Activated CD4-positive, alpha-beta T cell treated with anti-CD3 and anti-CD28 coated beads, Interleukin-2, amount 10 ng/mL, durations not matched to agents 7 days and 5 days (primary cell): ENCODE data around the gene BTBD10. TPM values are rescaled to one million over a fixed set of nuclear protein-coding genes. Genes with fewer than 3 reads are reported as not detected.
A peak's percentile ranks its signal among the peaks of the same experiment; 100 is the strongest.

Source experiments
- CTCF ChIA-PET: fragments of 350-600 bp; sonication (Branson Sonifier 250); formaldehyde crosslinking; loops from one replicate; lab custom pipeline; 2021; ENCODE audit warnings: antibody characterized with exemption; lab: Charles Lee
- POLR2A ChIA-PET: fragments of 350-600 bp; sonication (Branson Sonifier 250); formaldehyde crosslinking; loops from one replicate; lab custom pipeline; 2021; ENCODE audit warnings: antibody characterized with exemption; lab: Charles Lee
- DNase-seq: peaks from one replicate; pipeline ENCODE4 v3.0.0-alpha.2; 2020
- H3K27ac Mint-ChIP-seq: one replicate; pipeline ENCODE4 v1.8.0; 2021; ENCODE audit warnings: mild to moderate bottlenecking, moderate library complexity, mixed read lengths
- H3K27me3 Mint-ChIP-seq: one replicate; pipeline ENCODE4 v1.8.0; 2021; ENCODE audit warnings: mixed read lengths
- H3K36me3 Mint-ChIP-seq: one replicate; pipeline ENCODE4 v1.8.0; 2021; ENCODE audit warnings: low read depth, mixed read lengths
- H3K4me1 Mint-ChIP-seq: one replicate; pipeline ENCODE4 v1.8.0; 2021; ENCODE audit warnings: mixed read lengths
- H3K4me3 Mint-ChIP-seq: one replicate; pipeline ENCODE4 v1.8.0; 2021; ENCODE audit warnings: mild to moderate bottlenecking, moderate library complexity, mixed read lengths
- H3K9me3 Mint-ChIP-seq: one replicate; pipeline ENCODE4 v1.8.0; 2021; ENCODE audit warnings: mixed read lengths
- total RNA-seq, 2 experiments: library from RNA; stranded (reverse); gene quantifications; one replicate each; pipeline ENCODE4 v1.2.3, GENCODE V29; 2021

The BTBD10 gene
- total RNA-seq, 2 experiments from 2014 or later: 25.7 to 31.3 TPM

DNA sequence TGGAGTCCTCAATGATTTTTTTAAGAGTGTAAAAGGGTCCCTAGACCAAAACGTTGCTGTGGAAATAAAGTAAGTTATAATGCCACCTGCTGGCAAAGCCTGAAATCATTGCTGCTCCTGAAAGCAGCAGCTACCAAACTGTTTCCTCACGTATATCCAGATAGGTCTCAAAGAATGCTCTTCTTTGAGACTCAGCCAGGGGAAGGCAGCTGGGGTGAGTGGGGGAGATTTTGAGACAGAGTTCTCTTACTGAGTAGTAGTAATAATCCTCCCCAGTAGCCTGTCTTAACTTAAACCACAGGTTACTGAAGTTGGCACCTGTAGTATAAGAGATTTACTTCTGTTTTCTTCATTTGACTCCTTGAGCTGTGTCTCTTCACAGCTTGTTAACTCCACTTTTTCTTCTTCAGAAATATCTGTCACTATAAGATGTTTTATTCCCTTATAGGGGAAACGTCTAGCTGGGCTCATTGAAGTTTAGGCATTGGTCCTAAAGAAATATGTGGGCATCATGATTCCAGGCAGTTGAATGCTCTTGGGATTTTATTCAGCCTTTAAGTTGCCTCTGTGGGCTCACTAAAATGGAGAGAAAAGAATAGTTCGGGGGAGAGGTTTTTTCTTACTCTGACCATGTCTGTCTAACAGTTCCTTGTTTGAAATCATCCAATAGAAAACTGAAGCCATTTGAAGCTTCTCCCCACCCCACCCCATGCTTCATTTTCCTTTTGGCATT lies 77.9 kb downstream of the BTBD10 start:
- Mint-ChIP-seq H3K4me3 (no peak overlapping the region), H3K27me3 (no peaks in the 10 kb centered on the region), H3K9me3 (no peaks in the 10 kb centered on the region), H3K4me1 (no peaks in the 10 kb centered on the region), H3K27ac (no peak overlapping the region), H3K36me3 (peaks cover 47% of the 10 kb centered on the region)
- ChIA-PET CTCF (interaction anchor here (0.5 to 1.2 kb wide), 2 partner anchors 50 to 238 kb away, joined by 3 to 4 read pairs; no protein-coding TSS in a partner anchor), POLR2A (no interaction called here)
- DNase-seq: peak; percentile 45

DNA sequence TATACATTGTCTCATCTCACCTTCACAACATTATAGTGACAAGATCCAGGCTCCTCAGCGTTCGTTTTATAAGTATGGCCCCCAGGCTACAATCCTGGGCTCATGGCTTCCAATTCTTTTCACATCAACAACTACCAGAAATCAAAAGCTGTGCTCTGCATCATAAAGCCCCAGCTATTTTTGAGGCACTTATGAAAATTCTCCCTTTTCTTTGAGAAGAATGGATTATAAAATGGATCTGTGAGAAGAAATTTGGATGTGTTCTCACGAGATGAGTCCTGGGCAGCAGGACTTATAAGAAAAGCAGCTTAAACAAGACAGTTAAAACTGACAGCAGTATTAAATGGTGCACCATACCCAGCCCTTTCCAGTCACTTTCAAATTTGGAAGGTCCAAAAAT lies 80.3 kb downstream of the BTBD10 start:
- no peak for DNase-seq
- Mint-ChIP-seq H3K36me3 (peaks cover 36% of the 10 kb centered on the region), H3K27ac (no peak overlapping the region), H3K4me1 (no peaks in the 10 kb centered on the region), H3K4me3 (no peak overlapping the region), H3K27me3 (no peaks in the 10 kb centered on the region), H3K9me3 (no peaks in the 10 kb centered on the region)
- CTCF ChIA-PET: interaction anchor here (1.3 to 1.5 kb wide), 2 partner anchors 10 to 19 kb away, joined by 3 to 4 read pairs; no protein-coding TSS in a partner anchor
- POLR2A ChIA-PET: no interaction called here

DNA sequence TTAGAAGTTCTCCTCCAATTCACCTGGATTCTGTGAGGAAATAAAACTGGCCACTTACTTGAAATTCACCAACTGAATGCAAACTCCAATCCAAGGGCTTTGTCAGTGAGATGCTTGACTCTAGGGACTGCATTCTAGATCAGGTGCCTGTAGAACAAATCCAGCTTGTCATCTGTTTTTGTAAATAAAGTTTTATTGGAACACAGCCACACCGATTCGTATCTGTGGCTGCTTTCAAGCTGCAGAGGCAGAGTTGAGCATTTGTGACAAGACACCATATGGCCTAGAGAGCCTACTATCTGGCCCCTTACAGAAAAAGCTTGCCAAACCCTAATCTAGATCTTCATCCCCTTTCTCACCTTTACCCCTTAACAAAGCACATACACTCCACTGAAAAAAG lies 82.3 kb downstream of the BTBD10 start:
- POLR2A ChIA-PET: no interaction called here
- Mint-ChIP-seq H3K27ac (no peak overlapping the region), H3K4me1 (no peaks in the 10 kb centered on the region), H3K9me3 (no peaks in the 10 kb centered on the region), H3K27me3 (no peaks in the 10 kb centered on the region), H3K4me3 (no peak overlapping the region), H3K36me3 (peaks cover 35% of the 10 kb centered on the region)
- DNase-seq: no peak
- CTCF ChIA-PET: no interaction called here

GRCh38 chr11:13378316-13378715 lies 84.7 kb downstream of the BTBD10 start:
- H3K4me1 Mint-ChIP-seq: no peaks in the 10 kb centered on the region
- CTCF ChIA-PET: no interaction called here
- peaks cover 44% of the 10 kb centered on the region for H3K36me3 Mint-ChIP-seq
- no peaks in the 10 kb centered on the region for H3K27me3 Mint-ChIP-seq
- no peak overlapping the region for H3K4me3 Mint-ChIP-seq
- POLR2A ChIA-PET: no interaction called here
- DNase-seq: no peak
- H3K27ac Mint-ChIP-seq: no peak overlapping the region
- H3K9me3 Mint-ChIP-seq: no peaks in the 10 kb centered on the region

GRCh38 chr11:13376838-13377237 lies 86.2 kb downstream of the BTBD10 start:
- POLR2A ChIA-PET: no interaction called here
- no peaks in the 10 kb centered on the region for H3K9me3 Mint-ChIP-seq
- DNase-seq: no peak
- CTCF ChIA-PET: no interaction called here
- no peak overlapping the region for H3K4me3 Mint-ChIP-seq
- peaks cover 37% of the 10 kb centered on the region for H3K36me3 Mint-ChIP-seq
- H3K27ac Mint-ChIP-seq: no peak overlapping the region
- H3K27me3 Mint-ChIP-seq: no peaks in the 10 kb centered on the region
- no peaks in the 10 kb centered on the region for H3K4me1 Mint-ChIP-seq

DNA sequence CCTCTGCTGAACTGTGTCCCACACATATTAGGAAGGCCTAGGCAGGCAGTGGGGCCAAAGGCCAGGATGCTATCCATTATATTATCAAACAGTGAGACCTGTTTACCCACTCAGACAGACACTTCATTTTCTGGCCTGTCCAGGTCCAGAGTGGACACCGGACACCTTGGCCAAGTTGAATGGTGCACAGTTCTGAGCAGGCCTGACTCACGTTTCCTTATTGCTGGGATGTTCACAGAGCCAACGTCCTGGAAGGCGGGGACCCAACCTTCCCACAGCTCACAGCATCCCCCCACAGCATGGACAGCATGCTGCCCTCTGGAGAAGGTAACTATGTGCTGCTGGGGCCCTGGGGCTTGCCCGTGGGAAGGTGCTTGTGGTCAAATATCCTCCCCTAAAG lies 86.6 kb downstream of the BTBD10 start:
- no peak for DNase-seq
- CTCF ChIA-PET: no interaction called here
- Mint-ChIP-seq H3K27ac (no peak overlapping the region), H3K4me3 (no peak overlapping the region), H3K36me3 (peaks cover 33% of the 10 kb centered on the region), H3K4me1 (no peaks in the 10 kb centered on the region), H3K9me3 (no peaks in the 10 kb centered on the region), H3K27me3 (no peaks in the 10 kb centered on the region)
- POLR2A ChIA-PET: no interaction called here

- no peaks in the 10 kb centered on the region for H3K27me3 Mint-ChIP-seq
- H3K9me3 Mint-ChIP-seq: no peaks in the 10 kb centered on the region
- ChIA-PET POLR2A (no interaction called here), CTCF (no interaction called here)
- no peak overlapping the region for H3K4me3 Mint-ChIP-seq
- H3K36me3 Mint-ChIP-seq: peaks cover 28% of the 10 kb centered on the region
- no peaks in the 10 kb centered on the region for H3K4me1 Mint-ChIP-seq
- no peak overlapping the region for H3K27ac Mint-ChIP-seq
- no peak for DNase-seq
These were observed 87.2 kb downstream of the BTBD10 start for GRCh38 chr11:13375798-13376197.

GRCh38 chr11:13373216-13373615 lies 89.8 kb downstream of the BTBD10 start:
- POLR2A ChIA-PET: interaction anchor here (0.7 kb wide), 1 partner anchor 15 kb away, joined by 6 read pairs; no protein-coding TSS in a partner anchor
- Mint-ChIP-seq H3K4me1 (no peaks in the 10 kb centered on the region), H3K27ac (no peak overlapping the region)

GRCh38 chr11:13368041-13368446 lies 95.0 kb downstream of the BTBD10 start:
- H3K4me3 Mint-ChIP-seq: no peak overlapping the region
- no peaks in the 10 kb centered on the region for H3K9me3 Mint-ChIP-seq
- H3K36me3 Mint-ChIP-seq: peaks cover 12% of the 10 kb centered on the region
- DNase-seq: no peak
- POLR2A ChIA-PET: no interaction called here
- no peak overlapping the region for H3K27ac Mint-ChIP-seq
- no peaks in the 10 kb centered on the region for H3K27me3 Mint-ChIP-seq
- no peaks in the 10 kb centered on the region for H3K4me1 Mint-ChIP-seq
- CTCF ChIA-PET: no interaction called here

More at GRCh38 chr11:13373216-13373615, 89.8 kb downstream of the BTBD10 start:
- H3K27me3 Mint-ChIP-seq: no peaks in the 10 kb centered on the region
- CTCF ChIA-PET: interaction anchor here (1.2 kb wide), 1 partner anchor 9 kb away, joined by 4 read pairs; no protein-coding TSS in a partner anchor
- no peaks in the 10 kb centered on the region for H3K9me3 Mint-ChIP-seq
- no peak for DNase-seq
- no peak overlapping the region for H3K4me3 Mint-ChIP-seq
- H3K36me3 Mint-ChIP-seq: peaks cover 26% of the 10 kb centered on the region

DNA sequence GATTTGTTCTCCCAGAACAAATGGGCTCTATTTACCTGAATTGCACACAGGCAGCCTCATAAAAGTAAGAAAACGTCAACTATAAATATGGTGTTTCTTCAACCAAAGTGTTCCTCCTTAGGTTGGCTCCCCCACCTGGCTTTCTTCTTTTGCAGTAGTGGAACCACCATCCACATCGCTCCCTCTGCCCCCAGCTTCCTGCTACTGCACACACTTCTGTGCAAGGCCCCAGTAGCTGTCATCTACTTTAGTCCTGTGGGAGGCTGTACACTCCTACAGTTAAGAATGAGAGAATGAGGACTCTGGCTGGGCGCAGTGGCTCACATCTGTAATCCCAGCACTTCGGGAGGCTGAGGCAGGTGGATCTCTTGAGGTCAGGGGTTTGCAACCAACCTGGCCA lies 95.9 kb downstream of the BTBD10 start:
- Mint-ChIP-seq H3K9me3 (no peaks in the 10 kb centered on the region), H3K27ac (no peak overlapping the region)
- CTCF ChIA-PET: interaction anchor here (0.6 to 0.9 kb wide), 3 partner anchors 108 to 421 kb away, joined by 3 read pairs; no protein-coding TSS in a partner anchor

DNA sequence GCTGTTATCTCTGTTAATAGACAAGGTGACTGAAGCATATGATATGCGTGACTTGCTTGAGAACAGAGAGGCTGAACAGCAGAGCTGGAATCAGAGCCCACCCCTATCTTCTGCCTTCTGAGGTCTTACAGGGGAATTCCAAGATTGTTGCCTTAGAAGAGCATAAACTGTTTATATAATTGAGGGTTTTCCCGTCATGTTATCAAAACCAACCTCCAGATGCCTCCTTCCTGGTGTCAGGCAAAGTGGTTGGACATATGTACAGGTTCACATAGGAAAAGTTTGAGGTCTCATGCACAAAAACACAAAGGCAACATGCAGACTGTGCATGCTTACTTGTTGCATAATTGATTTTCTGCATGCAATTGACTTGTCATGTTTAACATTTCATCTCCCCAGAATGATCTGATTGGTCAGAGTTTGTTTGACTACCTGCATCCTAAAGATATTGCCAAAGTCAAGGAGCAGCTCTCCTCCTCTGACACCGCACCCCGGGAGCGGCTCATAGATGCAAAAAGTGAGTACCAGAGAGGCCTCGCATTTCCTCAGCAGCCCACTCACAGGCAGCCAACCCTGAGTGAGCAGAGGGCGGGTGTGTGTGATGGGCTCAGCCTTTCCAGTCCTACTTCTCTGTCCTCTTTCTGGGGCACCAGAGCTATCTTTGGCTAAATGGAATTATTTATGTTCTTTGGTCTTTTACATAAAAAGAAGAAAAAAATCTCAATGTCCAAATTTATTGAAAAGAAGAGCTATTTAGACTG lies 96.6 kb downstream of the BTBD10 start:
- H3K27ac Mint-ChIP-seq: no peak overlapping the region
- CTCF ChIA-PET: interaction anchor here (0.6 to 0.9 kb wide), 3 partner anchors 108 to 421 kb away, joined by 3 read pairs; no protein-coding TSS in a partner anchor
- POLR2A ChIA-PET: no interaction called here
- no peak overlapping the region for H3K4me3 Mint-ChIP-seq
- no peaks in the 10 kb centered on the region for H3K4me1 Mint-ChIP-seq
- peaks cover 12% of the 10 kb centered on the region for H3K36me3 Mint-ChIP-seq
- no peaks in the 10 kb centered on the region for H3K27me3 Mint-ChIP-seq
- no peak for DNase-seq
- H3K9me3 Mint-ChIP-seq: no peaks in the 10 kb centered on the region

More for the DNA sequence above, 95.9 kb downstream of the BTBD10 start:
- no peak for DNase-seq
- Mint-ChIP-seq H3K27me3 (no peaks in the 10 kb centered on the region), H3K4me3 (no peak overlapping the region), H3K4me1 (no peaks in the 10 kb centered on the region), H3K36me3 (peaks cover 12% of the 10 kb centered on the region)
- POLR2A ChIA-PET: no interaction called here

GRCh38 chr11:13364388-13364787 lies 98.6 kb downstream of the BTBD10 start:
- H3K9me3 Mint-ChIP-seq: no peaks in the 10 kb centered on the region
- no peak for DNase-seq
- H3K27me3 Mint-ChIP-seq: no peaks in the 10 kb centered on the region
- H3K36me3 Mint-ChIP-seq: peaks cover 21% of the 10 kb centered on the region
- no peaks in the 10 kb centered on the region for H3K4me1 Mint-ChIP-seq
- H3K4me3 Mint-ChIP-seq: no peak overlapping the region
- POLR2A ChIA-PET: no interaction called here
- no peak overlapping the region for H3K27ac Mint-ChIP-seq
- CTCF ChIA-PET: no interaction called here

GRCh38 chr11:13362596-13363109 lies 100.4 kb downstream of the BTBD10 start:
- CTCF ChIA-PET: no interaction called here
- Mint-ChIP-seq H3K36me3 (peaks cover 17% of the 10 kb centered on the region), H3K4me1 (no peaks in the 10 kb centered on the region), H3K9me3 (no peaks in the 10 kb centered on the region), H3K27me3 (no peaks in the 10 kb centered on the region), H3K4me3 (no peak overlapping the region), H3K27ac (no peak overlapping the region)
- DNase-seq: no peak
- POLR2A ChIA-PET: no interaction called here
